ENCODE measurements around the gene UPP1. TPM values are rescaled to one million over a fixed set of nuclear protein-coding genes. Genes with fewer than 3 reads are reported as not detected.
A peak's percentile ranks its signal among the peaks of the same experiment; 100 is the strongest.

The UPP1 gene
- total and polyA plus RNA-seq, 10 of the 15 experiments (the other 5 are each of a cell fraction or from before 2014, with no cell fraction given): 0.93 to 7.9 (median 3.8) TPM

GRCh38 chr7:48052748-48053147 is 36.3 kb upstream of the UPP1 start (continued):
- peak; percentile 57; the same call in 1 of the 2 replicates for TF ChIP-seq CREM (IDR thresholded peaks at IDR 0.05; ENCODE audit: low read depth)
- TF ChIP-seq SP1 (IDR thresholded peaks at IDR 0.05; ENCODE audit: low read depth, low read length): no peak
- TF ChIP-seq RELA (IDR thresholded peaks at IDR 0.05; ENCODE audit: borderline replicate concordance, partially characterized antibody): no peak

- H3K9ac ChIP-seq (ENCODE audit: control insufficient read depth, insufficient read depth, low read length): no peak overlapping the region
- RAD21 ChIA-PET (ENCODE audit: unreplicated experiment): no interaction called here
- H3K79me2 ChIP-seq (ENCODE audit: control insufficient read depth, insufficient read depth, low read length): no peaks in the 10 kb centered on the region
- no peaks in the 10 kb centered on the region for H3K4me1 ChIP-seq (ENCODE audit: control insufficient read depth, insufficient read depth, low read length)
- no peaks in the 10 kb centered on the region for H3K36me3 ChIP-seq (ENCODE audit: control insufficient read depth in 2 of 2, insufficient read depth in 2 of 2, low read length in 1 of 2)
- no peak overlapping the region for H2AFZ ChIP-seq (ENCODE audit: control insufficient read depth, low read depth, low read length)
- H3K9me3 ChIP-seq (replicated peaks; ENCODE audit: control insufficient read depth, insufficient read depth, low read length): no peaks in the 10 kb centered on the region
- BruUV-seq (replicated peaks): no TSS peak
- CTCF ChIA-PET: interaction anchor here (1.3 to 1.6 kb wide), 2 partner anchors 35 to 62 kb away, joined by 3 to 4 read pairs; no protein-coding TSS in a partner anchor
- no peak overlapping the region for H3K4me2 ChIP-seq (ENCODE audit: control insufficient read depth, insufficient read depth)
- POLR2A ChIA-PET: no interaction called here
- no peak for DNase-seq (ENCODE audit: low read depth, low spot score)
- no peaks in the 10 kb centered on the region for H4K20me1 ChIP-seq (ENCODE audit: control insufficient read depth, insufficient read depth)
- H3K27ac ChIP-seq (ENCODE audit: control insufficient read depth, insufficient read depth): no peak overlapping the region
- no peak for FAIRE-seq
- intact Hi-C loops (cut with micrococcal nuclease; ENCODE audit: unreplicated experiment): no loop called here
- 46% methylated on average over 2 of the region's 2 CpGs for WGBS (ENCODE audit: insufficient coverage, insufficient replicate concordance, low lambda C conversion rate, missing lambda C conversion rate)
- no peaks in the 10 kb centered on the region for H3K27me3 ChIP-seq (replicated peaks in 1 of 2; ENCODE audit: control insufficient read depth in 2 of 2, insufficient read depth in 2 of 2, low read length in 1 of 2)
- SMC1A ChIA-PET (ENCODE audit: uncharacterized antibody, unreplicated experiment): interaction anchor here (1.0 to 2.6 kb wide), 4 partner anchors 29 to 57 kb away, joined by 3 to 8 read pairs (median 6); no protein-coding TSS in a partner anchor
- H3K4me3 ChIP-seq: no peak overlapping the region
- in situ Hi-C loops (cut with MboI): no loop called here
- ATAC-seq: no peak
- TF ChIP-seq USF2 (IDR thresholded peaks at IDR 0.05; ENCODE audit: borderline replicate concordance, low read depth, low read length) (no peak), PAX5 (IDR thresholded peaks at IDR 0.05; ENCODE audit: borderline replicate concordance, low read depth, low read length) (no peak), FOS (IDR thresholded peaks at IDR 0.05; ENCODE audit: borderline replicate concordance, extremely low read depth, insufficient read length) (no peak), GATAD2B (conservative IDR thresholded peaks at IDR 0.05; ENCODE audit: low read depth) (no peak), E2F4 (IDR thresholded peaks at IDR 0.05; ENCODE audit: low read depth, low read length) (no peak), YY1 (IDR thresholded peaks at IDR 0.05; ENCODE audit: low read depth, low read length) (no peak), CEBPZ (IDR thresholded peaks at IDR 0.05; ENCODE audit: low read depth, low read length) (no peak), IRF5 (IDR thresholded peaks at IDR 0.05; ENCODE audit: borderline replicate concordance) (no peak), POLR2A (IDR thresholded peaks at IDR 0.05; ENCODE audit: low read depth, low read length) (no peak), ZBTB33 (IDR thresholded peaks at IDR 0.05) (no peak), RELA (IDR thresholded peaks at IDR 0.05; ENCODE audit: borderline replicate concordance, partially characterized antibody) (no peak), SREBF2 (IDR thresholded peaks at IDR 0.05; ENCODE audit: low read length) (no peak), ZNF622 (IDR thresholded peaks at IDR 0.05) (no peak)
Measured at GRCh38 chr7:48053736-48054135, 35.3 kb upstream of the UPP1 start.
